ENCODE results near the gene FBXL7. TPM values are rescaled to one million over a fixed set of nuclear protein-coding genes. Genes with fewer than 3 reads are reported as not detected.

The FBXL7 gene
- total and polyA plus RNA-seq, 2 of the 8 experiments (the other 6 are each of a cell fraction or from before 2014, with no cell fraction given) = 17.7 to 17.8 TPM

DNA sequence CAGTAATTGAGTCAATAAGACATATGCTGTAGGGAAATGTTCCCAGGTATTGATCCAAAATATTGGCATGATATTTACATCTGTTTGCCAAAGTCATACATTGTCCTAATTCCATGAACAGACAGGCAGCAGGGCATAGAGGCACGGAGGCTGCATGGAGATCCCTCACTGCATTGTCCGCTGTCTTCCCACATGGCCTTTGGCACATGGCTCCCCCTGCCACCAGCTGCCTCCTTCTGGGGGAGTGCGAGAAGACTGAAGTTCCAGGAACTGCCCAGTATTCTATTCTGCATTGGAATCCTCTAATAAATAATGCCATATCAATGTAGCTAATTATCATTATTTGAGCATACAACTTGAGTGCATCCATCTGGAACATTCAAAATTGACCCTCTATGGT, 269.0 kb downstream of the FBXL7 start (continued):
- TF ChIP-seq, protein P1, sequence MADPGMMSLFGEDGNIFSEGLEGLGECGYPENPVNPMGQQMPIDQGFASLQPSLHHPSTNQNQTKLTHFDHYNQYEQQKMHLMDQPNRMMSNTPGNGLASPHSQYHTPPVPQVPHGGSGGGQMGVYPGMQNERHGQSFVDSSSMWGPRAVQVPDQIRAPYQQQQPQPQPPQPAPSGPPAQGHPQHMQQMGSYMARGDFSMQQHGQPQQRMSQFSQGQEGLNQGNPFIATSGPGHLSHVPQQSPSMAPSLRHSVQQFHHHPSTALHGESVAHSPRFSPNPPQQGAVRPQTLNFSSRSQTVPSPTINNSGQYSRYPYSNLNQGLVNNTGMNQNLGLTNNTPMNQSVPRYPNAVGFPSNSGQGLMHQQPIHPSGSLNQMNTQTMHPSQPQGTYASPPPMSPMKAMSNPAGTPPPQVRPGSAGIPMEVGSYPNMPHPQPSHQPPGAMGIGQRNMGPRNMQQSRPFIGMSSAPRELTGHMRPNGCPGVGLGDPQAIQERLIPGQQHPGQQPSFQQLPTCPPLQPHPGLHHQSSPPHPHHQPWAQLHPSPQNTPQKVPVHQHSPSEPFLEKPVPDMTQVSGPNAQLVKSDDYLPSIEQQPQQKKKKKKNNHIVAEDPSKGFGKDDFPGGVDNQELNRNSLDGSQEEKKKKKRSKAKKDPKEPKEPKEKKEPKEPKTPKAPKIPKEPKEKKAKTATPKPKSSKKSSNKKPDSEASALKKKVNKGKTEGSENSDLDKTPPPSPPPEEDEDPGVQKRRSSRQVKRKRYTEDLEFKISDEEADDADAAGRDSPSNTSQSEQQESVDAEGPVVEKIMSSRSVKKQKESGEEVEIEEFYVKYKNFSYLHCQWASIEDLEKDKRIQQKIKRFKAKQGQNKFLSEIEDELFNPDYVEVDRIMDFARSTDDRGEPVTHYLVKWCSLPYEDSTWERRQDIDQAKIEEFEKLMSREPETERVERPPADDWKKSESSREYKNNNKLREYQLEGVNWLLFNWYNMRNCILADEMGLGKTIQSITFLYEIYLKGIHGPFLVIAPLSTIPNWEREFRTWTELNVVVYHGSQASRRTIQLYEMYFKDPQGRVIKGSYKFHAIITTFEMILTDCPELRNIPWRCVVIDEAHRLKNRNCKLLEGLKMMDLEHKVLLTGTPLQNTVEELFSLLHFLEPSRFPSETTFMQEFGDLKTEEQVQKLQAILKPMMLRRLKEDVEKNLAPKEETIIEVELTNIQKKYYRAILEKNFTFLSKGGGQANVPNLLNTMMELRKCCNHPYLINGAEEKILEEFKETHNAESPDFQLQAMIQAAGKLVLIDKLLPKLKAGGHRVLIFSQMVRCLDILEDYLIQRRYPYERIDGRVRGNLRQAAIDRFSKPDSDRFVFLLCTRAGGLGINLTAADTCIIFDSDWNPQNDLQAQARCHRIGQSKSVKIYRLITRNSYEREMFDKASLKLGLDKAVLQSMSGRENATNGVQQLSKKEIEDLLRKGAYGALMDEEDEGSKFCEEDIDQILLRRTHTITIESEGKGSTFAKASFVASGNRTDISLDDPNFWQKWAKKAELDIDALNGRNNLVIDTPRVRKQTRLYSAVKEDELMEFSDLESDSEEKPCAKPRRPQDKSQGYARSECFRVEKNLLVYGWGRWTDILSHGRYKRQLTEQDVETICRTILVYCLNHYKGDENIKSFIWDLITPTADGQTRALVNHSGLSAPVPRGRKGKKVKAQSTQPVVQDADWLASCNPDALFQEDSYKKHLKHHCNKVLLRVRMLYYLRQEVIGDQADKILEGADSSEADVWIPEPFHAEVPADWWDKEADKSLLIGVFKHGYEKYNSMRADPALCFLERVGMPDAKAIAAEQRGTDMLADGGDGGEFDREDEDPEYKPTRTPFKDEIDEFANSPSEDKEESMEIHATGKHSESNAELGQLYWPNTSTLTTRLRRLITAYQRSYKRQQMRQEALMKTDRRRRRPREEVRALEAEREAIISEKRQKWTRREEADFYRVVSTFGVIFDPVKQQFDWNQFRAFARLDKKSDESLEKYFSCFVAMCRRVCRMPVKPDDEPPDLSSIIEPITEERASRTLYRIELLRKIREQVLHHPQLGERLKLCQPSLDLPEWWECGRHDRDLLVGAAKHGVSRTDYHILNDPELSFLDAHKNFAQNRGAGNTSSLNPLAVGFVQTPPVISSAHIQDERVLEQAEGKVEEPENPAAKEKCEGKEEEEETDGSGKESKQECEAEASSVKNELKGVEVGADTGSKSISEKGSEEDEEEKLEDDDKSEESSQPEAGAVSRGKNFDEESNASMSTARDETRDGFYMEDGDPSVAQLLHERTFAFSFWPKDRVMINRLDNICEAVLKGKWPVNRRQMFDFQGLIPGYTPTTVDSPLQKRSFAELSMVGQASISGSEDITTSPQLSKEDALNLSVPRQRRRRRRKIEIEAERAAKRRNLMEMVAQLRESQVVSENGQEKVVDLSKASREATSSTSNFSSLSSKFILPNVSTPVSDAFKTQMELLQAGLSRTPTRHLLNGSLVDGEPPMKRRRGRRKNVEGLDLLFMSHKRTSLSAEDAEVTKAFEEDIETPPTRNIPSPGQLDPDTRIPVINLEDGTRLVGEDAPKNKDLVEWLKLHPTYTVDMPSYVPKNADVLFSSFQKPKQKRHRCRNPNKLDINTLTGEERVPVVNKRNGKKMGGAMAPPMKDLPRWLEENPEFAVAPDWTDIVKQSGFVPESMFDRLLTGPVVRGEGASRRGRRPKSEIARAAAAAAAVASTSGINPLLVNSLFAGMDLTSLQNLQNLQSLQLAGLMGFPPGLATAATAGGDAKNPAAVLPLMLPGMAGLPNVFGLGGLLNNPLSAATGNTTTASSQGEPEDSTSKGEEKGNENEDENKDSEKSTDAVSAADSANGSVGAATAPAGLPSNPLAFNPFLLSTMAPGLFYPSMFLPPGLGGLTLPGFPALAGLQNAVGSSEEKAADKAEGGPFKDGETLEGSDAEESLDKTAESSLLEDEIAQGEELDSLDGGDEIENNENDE (IDR thresholded peaks at IDR 0.05; ENCODE audit: insufficient replicate concordance, low read length) = no peak
- no peak for TF ChIP-seq TBP (IDR thresholded peaks at IDR 0.05; ENCODE audit: low read depth, low read length)
- TF ChIP-seq EZH2 (IDR thresholded peaks at IDR 0.05; ENCODE audit: low read depth, low read length, severe bottlenecking) = no peak
- TF ChIP-seq, protein P2, sequence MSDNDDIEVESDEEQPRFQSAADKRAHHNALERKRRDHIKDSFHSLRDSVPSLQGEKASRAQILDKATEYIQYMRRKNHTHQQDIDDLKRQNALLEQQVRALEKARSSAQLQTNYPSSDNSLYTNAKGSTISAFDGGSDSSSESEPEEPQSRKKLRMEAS (IDR thresholded peaks at IDR 0.05) = peak; percentile 52
- TF ChIP-seq JUN (IDR thresholded peaks at IDR 0.05; ENCODE audit: low read depth, low read length) = no peak
- no peak for TF ChIP-seq ATF2 (IDR thresholded peaks at IDR 0.05; ENCODE audit: low read length)

Data from H1 (cell line).